ENCODE data around the gene FMR1. TPM values are rescaled to one million over a fixed set of nuclear protein-coding genes. Genes with fewer than 3 reads are reported as not detected.

FMR1 gene
- total RNA-seq, 1 experiment from 2014 or later = 44.6 TPM

DNA sequence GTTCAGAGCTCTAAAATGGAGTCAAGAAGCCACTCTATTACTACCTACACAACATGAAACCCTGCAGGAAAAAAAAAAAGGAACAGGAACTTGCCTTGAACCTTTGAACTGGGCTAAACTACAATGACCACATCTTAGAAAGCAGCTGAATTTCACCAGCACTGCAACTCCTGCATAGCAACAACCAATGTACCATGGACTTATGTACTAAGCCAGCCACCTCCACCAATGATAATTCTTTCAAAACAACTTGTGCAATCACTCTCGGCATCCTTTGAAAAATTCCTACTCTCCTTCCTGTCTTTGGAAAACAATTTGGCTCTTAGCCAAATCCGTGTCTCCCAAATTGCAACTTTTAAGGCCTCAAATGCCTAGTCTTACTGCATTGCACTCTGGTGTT is 26.8 kb upstream of the FMR1 start:
- H3K4me3 Mint-ChIP-seq = no peak overlapping the region
- WGBS (ENCODE audit: extremely low coverage, insufficient read length, low lambda C conversion rate) = no CpG with 5 or more reads among the region's 2 CpGs

More for the DNA sequence above, 26.8 kb upstream of the FMR1 start:
- no peak overlapping the region for H2BK120ac ChIP-seq (ENCODE audit: low read depth, low read length, poor library complexity, severe bottlenecking)
- no peaks in the 10 kb centered on the region for H4K20me1 ChIP-seq (ENCODE audit: control insufficient read depth, insufficient read depth, insufficient read length)
- Mint-ChIP-seq H3K36me3 (ENCODE audit: insufficient read depth in 1 of 3, low read depth in 3 of 3) (peaks cover 0 to 5% (median 0%) of the 10 kb centered on the region in 3 experiments; a peak in 2 of 7 replicates), H3K4me1 (no peaks in the 10 kb centered on the region), H3K9me3 (peaks cover 58 to 59% of the 10 kb centered on the region in 2 experiments), H3K27ac (no peak overlapping the region), H3K27me3 (ENCODE audit: low read depth) (no peaks in the 10 kb centered on the region)
- H3K23ac ChIP-seq (ENCODE audit: insufficient read length, low read depth, low read length) = no peak overlapping the region
- no peak overlapping the region for H3K4me2 ChIP-seq (ENCODE audit: insufficient read depth, insufficient read length, low read length)
- H3K14ac ChIP-seq (ENCODE audit: insufficient read depth, low read length) = no peak overlapping the region
- H3K79me2 ChIP-seq (ENCODE audit: insufficient read depth, low read length) = no peaks in the 10 kb centered on the region
- H4K8ac ChIP-seq (replicated peaks; ENCODE audit: insufficient read length, low read depth, low read length) = no peak overlapping the region
- H3K79me1 ChIP-seq (ENCODE audit: insufficient read depth, low read depth, low read length, poor library complexity, severe bottlenecking) = no peaks in the 10 kb centered on the region
- no peak overlapping the region for H2AK5ac ChIP-seq (ENCODE audit: insufficient read length, low read length)
- no peak overlapping the region for H3K9ac ChIP-seq (ENCODE audit: extremely low read depth, insufficient read length, low read length)
- H4K5ac ChIP-seq (ENCODE audit: insufficient read length, low read depth, low read length) = no peak overlapping the region
- H3K56ac ChIP-seq (ENCODE audit: insufficient read length, low read depth, low read length) = no peak overlapping the region
- no peaks in the 10 kb centered on the region for H3K27me3 ChIP-seq (ENCODE audit: insufficient read depth, low read length)
- H3K9me3 ChIP-seq (ENCODE audit: control insufficient read depth, low read depth, low read length) = peaks cover 22% of the 10 kb centered on the region
- H3K4me1 ChIP-seq (ENCODE audit: insufficient read depth, low read length) = no peaks in the 10 kb centered on the region
- H2BK20ac ChIP-seq (ENCODE audit: low read depth, low read length, poor library complexity, severe bottlenecking) = no peak overlapping the region
- no peak overlapping the region for H2AFZ ChIP-seq (ENCODE audit: low read length)
- TF ChIP-seq, protein P1, sequence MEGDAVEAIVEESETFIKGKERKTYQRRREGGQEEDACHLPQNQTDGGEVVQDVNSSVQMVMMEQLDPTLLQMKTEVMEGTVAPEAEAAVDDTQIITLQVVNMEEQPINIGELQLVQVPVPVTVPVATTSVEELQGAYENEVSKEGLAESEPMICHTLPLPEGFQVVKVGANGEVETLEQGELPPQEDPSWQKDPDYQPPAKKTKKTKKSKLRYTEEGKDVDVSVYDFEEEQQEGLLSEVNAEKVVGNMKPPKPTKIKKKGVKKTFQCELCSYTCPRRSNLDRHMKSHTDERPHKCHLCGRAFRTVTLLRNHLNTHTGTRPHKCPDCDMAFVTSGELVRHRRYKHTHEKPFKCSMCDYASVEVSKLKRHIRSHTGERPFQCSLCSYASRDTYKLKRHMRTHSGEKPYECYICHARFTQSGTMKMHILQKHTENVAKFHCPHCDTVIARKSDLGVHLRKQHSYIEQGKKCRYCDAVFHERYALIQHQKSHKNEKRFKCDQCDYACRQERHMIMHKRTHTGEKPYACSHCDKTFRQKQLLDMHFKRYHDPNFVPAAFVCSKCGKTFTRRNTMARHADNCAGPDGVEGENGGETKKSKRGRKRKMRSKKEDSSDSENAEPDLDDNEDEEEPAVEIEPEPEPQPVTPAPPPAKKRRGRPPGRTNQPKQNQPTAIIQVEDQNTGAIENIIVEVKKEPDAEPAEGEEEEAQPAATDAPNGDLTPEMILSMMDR (conservative IDR thresholded peaks at IDR 0.05) = no peak
- H3K4ac ChIP-seq (ENCODE audit: low read depth, low read length) = no peak overlapping the region
- H2BK15ac ChIP-seq (ENCODE audit: low read depth, low read length) = no peak overlapping the region
- no peak overlapping the region for H2BK12ac ChIP-seq (ENCODE audit: insufficient read length, low read depth, low read length)
- no peak overlapping the region for H3K27ac ChIP-seq (ENCODE audit: insufficient read length, low read depth, low read length)
- no peak overlapping the region for H3T11ph ChIP-seq (ENCODE audit: low read length)
- no peak overlapping the region for H3K18ac ChIP-seq (ENCODE audit: insufficient read length, low read depth, low read length)
- H4K91ac ChIP-seq (ENCODE audit: insufficient read length, low read depth, low read length) = no peak overlapping the region
- H3K23me2 ChIP-seq (ENCODE audit: insufficient read length, low read depth, low read length, poor library complexity, severe bottlenecking) = no peaks in the 10 kb centered on the region
- no peak overlapping the region for H2BK5ac ChIP-seq (ENCODE audit: insufficient read length, low read length)
- no peak for DNase-seq
